ENCODE data around the gene FCRL1.

FCRL1 gene

DNA sequence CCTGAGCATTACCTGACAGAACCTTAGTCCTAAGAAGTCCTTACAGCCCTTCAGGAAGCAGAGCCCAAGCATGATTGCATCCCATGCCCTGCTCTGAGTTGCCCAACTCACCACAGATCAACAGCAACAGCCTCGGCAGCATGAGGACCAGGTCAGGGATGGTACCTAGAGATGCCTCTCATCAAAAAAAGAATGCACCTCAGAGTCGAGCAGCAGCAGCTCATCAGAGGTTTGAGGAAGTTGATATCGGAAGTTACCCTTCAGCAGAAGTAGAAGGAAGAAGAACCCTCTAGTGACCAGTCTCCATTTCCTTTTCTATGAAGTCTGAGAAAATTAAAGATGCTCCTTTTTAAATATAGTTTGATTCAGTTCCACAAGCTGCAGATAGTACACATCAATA lies at the start of gene FCRL1:
TSS of gene FCRL1 (minus strand) at position 225 of the 400 bp plus-strand sequence. CDS start at position 142, 83 bp downstream.
- no peak for DNase-seq (ENCODE audit: low read depth in 2 of 2)

- no peak for DNase-seq (ENCODE audit: low read depth in 2 of 2)
Measured at GRCh38 chr1:157868654-157869053, 48.7 kb upstream of the FCRL1 start.

GRCh38 chr1:157862114-157863070 lies 42.5 kb upstream of the FCRL1 start:
- no peak for DNase-seq (ENCODE audit: low read depth in 2 of 2)

DNA sequence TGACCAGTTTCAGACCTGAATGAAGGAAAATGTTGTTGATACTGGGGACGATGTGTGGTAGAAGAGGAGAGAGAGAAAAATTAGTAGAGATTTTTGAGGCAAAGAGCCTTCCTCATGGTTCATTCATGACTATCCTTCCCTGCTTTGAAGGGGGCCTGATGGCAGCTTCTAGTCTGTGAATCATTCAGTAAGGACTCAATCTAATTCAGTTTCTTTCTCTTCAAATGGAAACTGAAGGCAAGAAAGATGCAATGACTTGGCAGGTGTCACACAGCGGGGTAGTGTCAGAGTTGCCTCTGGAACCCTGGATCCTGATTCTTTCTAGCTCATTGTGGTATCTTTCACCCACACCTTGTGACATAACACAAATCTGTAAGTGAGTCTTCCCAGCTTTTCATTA lies 36.6 kb upstream of the FCRL1 start:
- no peak for DNase-seq (ENCODE audit: low read depth in 2 of 2)

DNA sequence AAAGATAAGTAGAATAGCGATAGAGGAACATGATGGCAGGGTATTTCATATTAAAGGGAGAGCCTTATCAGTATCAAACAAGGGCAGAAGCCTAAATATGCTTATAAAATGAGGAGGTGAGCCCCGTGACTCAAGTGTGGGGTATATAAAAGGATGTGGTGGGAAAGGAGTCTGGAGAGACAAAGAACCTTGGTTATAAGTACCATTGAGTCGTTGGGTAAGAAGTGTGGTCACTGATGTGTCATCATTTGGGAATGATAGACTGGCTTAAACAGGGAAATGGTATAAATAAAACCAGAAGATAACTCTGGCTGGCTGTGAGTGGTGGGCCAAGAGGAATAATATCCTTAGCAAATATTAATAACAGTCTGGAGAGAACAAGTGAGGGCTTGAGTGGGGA lies 32.6 kb upstream of the FCRL1 start:
- no peak for DNase-seq (ENCODE audit: low read depth in 2 of 2)

DNA sequence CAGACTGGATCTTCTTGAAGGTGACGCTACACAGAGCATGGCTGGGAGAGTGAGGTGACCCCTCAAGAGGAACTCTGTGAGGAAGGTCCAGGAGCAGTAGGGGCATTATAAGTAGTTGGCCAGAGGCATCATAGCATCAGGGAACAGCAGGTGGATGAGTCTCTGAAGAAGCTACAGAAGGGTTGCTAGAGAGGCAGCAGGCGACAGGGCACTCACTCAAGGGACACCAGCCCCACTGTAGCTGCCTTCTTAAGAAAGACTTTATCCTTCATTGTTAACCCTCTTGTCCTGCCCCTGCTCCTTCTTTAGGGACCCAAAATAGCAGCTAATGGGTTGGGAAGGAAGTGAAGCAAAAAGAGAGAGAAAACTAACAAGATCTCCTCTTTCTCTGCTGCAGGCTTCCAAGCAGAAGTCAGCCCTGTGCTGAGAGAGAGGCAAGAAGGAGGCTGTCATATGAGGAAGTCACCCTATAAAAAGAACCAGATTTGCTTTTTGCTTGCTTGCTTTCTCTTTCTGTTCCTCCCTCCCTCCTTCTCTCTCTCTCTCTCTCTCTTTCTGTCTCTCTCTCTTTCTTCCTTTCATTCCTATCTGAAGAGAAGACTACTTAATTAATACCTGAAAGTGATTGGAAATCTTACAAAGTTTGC lies 29.4 kb upstream of the FCRL1 start:
- no peak for DNase-seq (ENCODE audit: low read depth in 2 of 2)

- DNase-seq (ENCODE audit: low read depth in 2 of 2), result no peak
Measured at GRCh38 chr1:157844089-157844830, 24.3 kb upstream of the FCRL1 start.

DNA sequence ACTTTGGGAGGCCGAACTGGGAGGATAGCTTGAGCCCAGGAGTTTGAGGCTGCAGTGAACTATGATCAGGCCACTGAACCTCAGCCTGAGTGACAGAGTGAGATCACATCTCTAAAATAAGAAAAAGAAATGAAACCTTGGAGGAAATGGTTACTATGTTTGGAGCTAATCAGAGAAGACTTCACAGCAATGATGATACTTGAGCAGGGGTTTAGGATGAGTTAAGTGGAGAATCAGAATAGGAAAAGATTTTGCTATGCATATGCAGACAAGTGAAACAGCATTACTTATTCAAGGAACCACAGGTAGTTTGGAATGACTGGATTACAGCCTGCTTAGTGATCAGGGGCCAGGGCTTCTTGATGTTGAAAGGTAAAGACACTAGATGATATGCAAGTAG lies 23.0 kb upstream of the FCRL1 start:
- no peak for DNase-seq (ENCODE audit: low read depth in 2 of 2)

- no peak for DNase-seq (ENCODE audit: low read depth in 2 of 2)
Measured at GRCh38 chr1:157841708-157842107, 21.8 kb upstream of the FCRL1 start, which contains the start of gene CD5L. CD5L (minus strand) TSS chr1:157841808; CDS start chr1:157841701, 107 bp downstream.

DNA sequence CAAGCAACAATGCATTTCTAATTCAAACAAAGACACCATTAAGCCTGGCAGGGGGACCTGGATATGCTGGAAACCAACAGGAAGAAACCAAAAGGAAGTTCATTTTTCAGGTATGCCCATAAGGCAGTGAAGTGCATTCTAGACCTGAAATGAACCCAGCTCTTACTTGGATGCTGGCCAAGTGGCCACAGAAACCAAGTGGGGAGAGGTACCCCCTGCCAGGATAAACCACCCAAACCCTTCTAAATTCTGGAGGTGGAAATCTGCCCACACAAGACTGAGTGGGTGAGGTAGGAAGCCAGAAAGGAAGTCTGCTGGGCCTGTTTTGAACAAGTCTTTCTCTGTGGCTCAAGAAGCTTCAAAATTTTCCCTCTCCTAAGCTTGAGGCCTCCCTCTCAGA lies 19.0 kb upstream of the FCRL1 start:
- no peak for DNase-seq (ENCODE audit: low read depth in 2 of 2)

DNA sequence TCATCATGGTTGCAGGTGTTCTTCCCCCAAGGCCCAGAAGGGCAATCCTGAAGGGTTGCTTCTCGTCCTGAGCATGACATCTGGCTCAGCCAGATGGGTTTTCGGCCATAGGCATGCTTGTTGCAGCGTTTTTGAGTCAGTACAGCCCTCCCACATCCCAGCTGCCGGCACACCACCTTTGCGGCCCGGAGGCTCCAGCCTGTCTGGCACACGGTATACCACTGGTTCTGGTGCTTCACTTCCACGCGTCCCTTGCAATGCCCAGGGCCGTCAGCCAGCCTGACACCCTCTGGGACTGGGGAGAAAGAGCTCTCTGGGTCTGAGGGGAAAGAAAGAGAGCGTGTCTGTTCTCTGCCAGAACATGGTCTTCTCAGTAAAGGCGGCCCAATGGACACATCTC lies 14.5 kb upstream of the FCRL1 start:
- DNase-seq (ENCODE audit: low read depth in 2 of 2), result no peak

- no peak for DNase-seq (ENCODE audit: low read depth in 2 of 2)
Measured at GRCh38 chr1:157833145-157833544, 13.2 kb upstream of the FCRL1 start.

GRCh38 chr1:157831968-157832626 lies 12.2 kb upstream of the FCRL1 start:
- DNase-seq (ENCODE audit: low read depth in 2 of 2), result no peak

DNA sequence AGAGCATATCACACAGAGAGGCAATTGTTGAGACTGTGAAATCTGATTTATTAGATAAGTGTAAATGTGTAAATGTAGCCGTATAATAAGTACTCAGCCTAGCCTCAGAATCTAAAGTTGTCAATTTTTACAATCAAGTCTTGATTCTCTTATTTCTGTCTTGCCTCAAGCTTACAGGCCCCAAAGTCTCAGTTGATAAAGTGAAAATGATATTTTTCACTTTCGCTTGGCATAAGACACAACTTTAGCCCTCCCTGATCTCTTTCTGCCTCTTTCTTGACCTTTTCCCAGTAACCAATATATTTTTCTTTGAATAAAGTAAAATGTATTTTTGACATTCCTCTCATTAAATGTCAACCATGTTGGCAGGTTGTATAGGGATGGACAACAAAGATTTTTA lies 11.0 kb upstream of the FCRL1 start:
- DNase-seq (ENCODE audit: low read depth in 2 of 2), result no peak

DNA sequence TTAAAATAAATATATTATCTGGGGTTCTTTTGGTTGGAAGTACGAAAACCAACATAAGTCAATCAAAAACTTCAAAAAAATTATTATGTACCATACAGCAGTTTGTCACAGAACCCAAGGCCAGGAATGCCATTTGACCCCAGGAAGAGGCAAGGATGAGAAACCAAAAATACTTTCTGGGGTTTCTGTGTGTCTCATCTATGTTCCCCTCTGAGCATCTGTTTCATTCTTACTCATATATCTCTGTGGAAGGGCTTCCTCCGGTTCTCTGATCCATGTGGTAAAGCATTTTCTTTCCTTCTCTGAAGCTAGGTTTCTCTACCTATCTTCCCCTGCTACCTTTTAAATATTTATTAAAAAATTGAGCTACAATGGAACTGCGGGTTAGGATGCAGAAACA lies 9.8 kb upstream of the FCRL1 start:
- DNase-seq (ENCODE audit: low read depth in 2 of 2), result no peak

DNA sequence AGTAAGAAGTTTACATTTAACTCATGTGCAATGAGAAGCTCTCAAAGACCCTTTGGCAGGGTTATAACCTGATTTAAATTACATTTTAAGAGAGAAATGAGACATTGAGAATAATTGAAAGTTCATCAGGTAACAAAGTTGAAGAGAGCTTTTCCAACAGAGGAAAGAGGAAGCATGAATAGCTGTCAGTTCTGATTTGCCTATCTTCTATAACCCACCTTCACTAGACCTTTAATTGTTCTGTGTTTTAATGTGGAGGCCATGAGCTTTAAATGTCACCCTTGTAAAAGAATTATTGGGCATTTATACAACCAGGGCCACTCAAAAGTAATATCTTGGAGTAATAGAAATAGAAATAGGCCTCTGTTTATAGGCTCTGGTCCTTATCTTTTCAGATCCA lies 9.3 kb upstream of the FCRL1 start:
- DNase-seq (ENCODE audit: low read depth in 2 of 2), result no peak

- DNase-seq (ENCODE audit: low read depth in 2 of 2), result no peak
Measured at GRCh38 chr1:157820299-157820698, 379 bp upstream of the FCRL1 start.

GRCh38 chr1:157819215-157819614 lies 705 bp downstream of the FCRL1 start:
- DNase-seq (ENCODE audit: low read depth in 2 of 2), result no peak

DNA sequence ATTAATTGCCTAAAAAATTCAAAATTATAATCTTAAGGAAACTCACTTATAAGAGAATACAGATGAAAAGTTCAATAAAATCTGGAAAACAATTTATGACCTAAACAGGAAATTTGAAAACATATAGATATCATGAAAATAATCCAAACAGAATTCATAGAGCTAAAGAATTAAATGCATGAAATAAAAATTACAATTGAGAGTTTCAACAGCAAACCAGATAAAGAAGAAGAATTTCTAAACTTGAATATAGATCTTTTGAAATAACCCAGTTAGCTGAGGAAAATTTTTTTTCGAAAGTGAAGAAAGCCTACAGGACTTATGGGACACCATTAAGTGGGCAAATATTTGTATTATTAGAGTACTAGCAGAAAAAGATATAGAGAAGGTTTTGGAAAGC lies 6.7 kb downstream of the FCRL1 start:
- no peak for DNase-seq (ENCODE audit: low read depth in 2 of 2)

- no peak for DNase-seq (ENCODE audit: low read depth in 2 of 2)
Measured at GRCh38 chr1:157806431-157807149, 13.3 kb downstream of the FCRL1 start.

- DNase-seq (ENCODE audit: low read depth in 2 of 2), result no peak
Measured at GRCh38 chr1:157803851-157804250, 16.1 kb downstream of the FCRL1 start.

Measured in stimulated activated CD4-positive, alpha-beta T cell treated with anti-CD3 and anti-CD28 coated beads, Interleukin-4, amount 100 ng/mL, for 48 hours (primary cell).